ENCODE results near the gene NPSR1.

The NPSR1 gene

GRCh38 chr7:34662058-34662708, 4.2 kb downstream of the NPSR1 start:
- no peak overlapping the region for H3K4me3 ChIP-seq (ENCODE audit: low read depth in 1 of 2, low read length in 1 of 2)
- no peaks in the 10 kb centered on the region for H3K9me3 ChIP-seq
- no peaks in the 10 kb centered on the region for H3K4me1 ChIP-seq (ENCODE audit: control insufficient read depth in 1 of 2, insufficient read depth in 1 of 2, low read depth in 1 of 2, low read length in 1 of 2)
- H3K27me3 ChIP-seq: no peaks in the 10 kb centered on the region
- no peak overlapping the region for H3K27ac ChIP-seq
- H3K36me3 ChIP-seq: no peaks in the 10 kb centered on the region
- TF ChIP-seq CTCF (IDR thresholded peaks at IDR 0.05): no peak

- no peak for TF ChIP-seq CTCF (IDR thresholded peaks at IDR 0.05)
- no peaks in the 10 kb centered on the region for H3K9me3 ChIP-seq
- no peak overlapping the region for H3K27ac ChIP-seq
- H3K4me3 ChIP-seq (ENCODE audit: low read depth in 1 of 2, low read length in 1 of 2): no peak overlapping the region
- no peaks in the 10 kb centered on the region for H3K36me3 ChIP-seq
- no peaks in the 10 kb centered on the region for H3K27me3 ChIP-seq
- H3K4me1 ChIP-seq (ENCODE audit: control insufficient read depth in 1 of 2, insufficient read depth in 1 of 2, low read depth in 1 of 2, low read length in 1 of 2): no peaks in the 10 kb centered on the region
These were observed 6.7 kb downstream of the NPSR1 start for GRCh38 chr7:34664755-34665154.

- no peaks in the 10 kb centered on the region for H3K4me1 ChIP-seq (ENCODE audit: control insufficient read depth in 1 of 2, insufficient read depth in 1 of 2, low read depth in 1 of 2, low read length in 1 of 2)
- no peaks in the 10 kb centered on the region for H3K9me3 ChIP-seq
- no peaks in the 10 kb centered on the region for H3K36me3 ChIP-seq
- no peak overlapping the region for H3K27ac ChIP-seq
- TF ChIP-seq CTCF (IDR thresholded peaks at IDR 0.05): no peak
- no peaks in the 10 kb centered on the region for H3K27me3 ChIP-seq
- no peak overlapping the region for H3K4me3 ChIP-seq (ENCODE audit: low read depth in 1 of 2, low read length in 1 of 2)
These were observed 14.4 kb downstream of the NPSR1 start for GRCh38 chr7:34672430-34672829.

- Histone ChIP-seq H3K36me3 (no peaks in the 10 kb centered on the region), H3K4me3 (ENCODE audit: low read depth in 1 of 2, low read length in 1 of 2) (no peak overlapping the region), H3K4me1 (ENCODE audit: control insufficient read depth in 1 of 2, insufficient read depth in 1 of 2, low read depth in 1 of 2, low read length in 1 of 2) (no peaks in the 10 kb centered on the region), H3K27ac (no peak overlapping the region), H3K27me3 (no peaks in the 10 kb centered on the region), H3K9me3 (no peaks in the 10 kb centered on the region)
- TF ChIP-seq CTCF (IDR thresholded peaks at IDR 0.05): no peak
These were observed 15.0 kb downstream of the NPSR1 start for GRCh38 chr7:34673066-34673465.

GRCh38 chr7:34675749-34676374, 17.8 kb downstream of the NPSR1 start:
- no peaks in the 10 kb centered on the region for H3K27me3 ChIP-seq
- H3K9me3 ChIP-seq: no peaks in the 10 kb centered on the region
- no peak overlapping the region for H3K4me3 ChIP-seq (ENCODE audit: low read depth in 1 of 2, low read length in 1 of 2)
- H3K36me3 ChIP-seq: no peaks in the 10 kb centered on the region
- H3K27ac ChIP-seq: no peak overlapping the region
- no peak for TF ChIP-seq CTCF (IDR thresholded peaks at IDR 0.05)
- no peaks in the 10 kb centered on the region for H3K4me1 ChIP-seq (ENCODE audit: control insufficient read depth in 1 of 2, insufficient read depth in 1 of 2, low read depth in 1 of 2, low read length in 1 of 2)
